KOPT-K1 (cell line): ENCODE measurements around the gene ANKRD13D.

Experiments used
- H3K27ac ChIP-seq: fragments of 200-600 bp; sonication (generic); 2 replicates; pipeline ENCODE4 v1.5.1; 2016; ENCODE audit warnings: antibody characterized with exemption, mild to moderate bottlenecking, low read depth, low read length; ENCODE audit not compliant: poor library complexity, severe bottlenecking
- H3K36me3 ChIP-seq: fragments of 200-600 bp; sonication (generic); 2 replicates; pipeline ENCODE4 v1.5.1; 2017; ENCODE audit warnings: antibody characterized with exemption, mild to moderate bottlenecking, low read length, moderate library complexity; ENCODE audit not compliant: insufficient read depth
- H3K9me3 ChIP-seq: fragments of 200-600 bp; sonication (generic); 2 replicates; pipeline ENCODE4 v1.5.1; 2017; ENCODE audit warnings: antibody characterized with exemption, low read length, mild to moderate bottlenecking; ENCODE audit not compliant: insufficient read depth, poor library complexity, severe bottlenecking

ANKRD13D gene

DNA sequence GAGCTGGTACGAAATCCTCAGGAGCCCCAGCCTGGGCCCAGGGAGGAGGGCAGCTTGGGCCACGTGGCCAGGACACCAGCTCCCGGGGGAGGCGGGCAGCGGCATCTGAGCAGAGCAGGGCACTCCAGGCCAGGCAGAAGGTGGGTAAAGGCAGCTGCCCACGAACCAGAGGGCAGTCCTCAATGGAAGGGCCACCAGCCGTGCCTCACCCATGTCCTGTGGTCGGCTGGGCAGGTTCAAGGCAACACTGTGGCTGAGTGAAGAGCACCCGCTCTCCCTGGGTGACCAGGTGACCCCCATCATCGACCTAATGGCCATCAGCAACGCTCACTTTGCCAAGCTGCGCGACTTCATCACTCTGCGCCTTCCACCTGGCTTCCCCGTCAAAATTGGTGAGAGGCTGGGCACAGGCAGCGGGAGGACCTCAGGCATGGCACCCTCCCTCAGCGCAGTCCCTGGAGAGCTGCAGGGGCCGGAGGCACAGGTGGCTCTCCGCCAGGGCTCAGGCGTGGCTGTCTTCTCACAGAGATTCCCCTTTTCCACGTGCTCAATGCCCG lies 11.7 kb downstream of the ANKRD13D start:
- H3K36me3 ChIP-seq: peaks cover 75% of the 10 kb centered on the region
- no peak overlapping the region for H3K27ac ChIP-seq
- H3K9me3 ChIP-seq: peaks cover 6% of the 10 kb centered on the region

DNA sequence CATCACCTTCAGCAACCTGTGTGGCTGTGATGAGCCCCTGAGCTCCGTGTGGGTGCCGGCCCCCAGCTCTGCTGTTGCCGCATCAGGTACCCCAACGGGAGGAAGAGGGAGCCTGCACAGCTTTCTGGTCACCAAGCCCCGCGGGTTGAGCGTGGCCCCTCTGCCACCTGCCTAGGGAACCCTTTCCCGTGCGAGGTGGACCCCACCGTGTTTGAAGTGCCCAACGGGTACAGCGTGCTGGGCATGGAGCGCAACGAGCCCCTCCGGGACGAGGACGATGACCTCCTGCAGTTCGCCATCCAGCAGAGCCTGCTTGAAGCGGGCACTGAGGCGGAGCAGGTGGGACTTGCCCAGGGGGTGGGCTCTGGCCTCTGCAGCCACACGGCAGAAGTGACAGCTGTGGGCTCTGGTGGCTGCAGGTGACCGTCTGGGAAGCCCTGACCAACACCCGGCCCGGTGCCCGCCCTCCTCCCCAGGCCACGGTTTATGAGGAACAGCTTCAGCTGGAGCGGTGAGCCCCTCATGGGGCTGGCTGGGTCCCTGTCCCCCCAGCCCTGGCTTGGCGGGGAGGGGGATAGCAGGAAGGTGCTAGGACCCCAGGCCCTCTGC lies 12.3 kb downstream of the ANKRD13D start:
- Histone ChIP-seq H3K9me3 (peaks cover under 1% of the 10 kb centered on the region), H3K36me3 (peaks cover 69% of the 10 kb centered on the region), H3K27ac (no peak overlapping the region)

DNA sequence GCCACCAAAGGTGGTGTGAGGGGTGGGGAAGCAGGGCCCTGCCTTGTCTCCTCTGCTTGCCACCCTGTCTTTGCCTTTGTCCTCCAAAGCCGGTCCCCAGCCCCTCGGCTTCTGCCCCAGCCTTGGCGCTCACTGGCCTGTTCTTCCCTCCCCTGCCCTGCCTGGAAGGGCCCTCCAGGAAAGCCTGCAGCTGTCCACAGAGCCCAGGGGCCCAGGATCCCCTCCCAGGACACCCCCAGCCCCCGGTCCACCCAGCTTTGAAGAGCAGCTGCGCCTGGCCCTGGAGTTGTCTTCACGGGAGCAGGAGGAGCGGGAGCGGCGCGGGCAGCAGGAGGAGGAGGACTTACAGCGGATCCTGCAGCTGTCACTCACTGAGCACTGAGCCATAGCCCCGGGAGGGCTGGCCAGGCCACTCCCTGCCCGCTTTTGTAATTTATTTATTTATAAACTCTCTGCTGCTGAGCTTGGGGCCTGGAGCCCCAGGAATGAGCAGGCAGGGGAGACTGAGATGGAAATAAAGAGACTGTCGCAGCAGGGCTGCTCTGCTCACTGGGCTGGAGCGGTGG lies 12.9 kb downstream of the ANKRD13D start:
- Histone ChIP-seq H3K36me3 (peaks cover 67% of the 10 kb centered on the region), H3K9me3 (no peaks in the 10 kb centered on the region), H3K27ac (no peak overlapping the region)

DNA sequence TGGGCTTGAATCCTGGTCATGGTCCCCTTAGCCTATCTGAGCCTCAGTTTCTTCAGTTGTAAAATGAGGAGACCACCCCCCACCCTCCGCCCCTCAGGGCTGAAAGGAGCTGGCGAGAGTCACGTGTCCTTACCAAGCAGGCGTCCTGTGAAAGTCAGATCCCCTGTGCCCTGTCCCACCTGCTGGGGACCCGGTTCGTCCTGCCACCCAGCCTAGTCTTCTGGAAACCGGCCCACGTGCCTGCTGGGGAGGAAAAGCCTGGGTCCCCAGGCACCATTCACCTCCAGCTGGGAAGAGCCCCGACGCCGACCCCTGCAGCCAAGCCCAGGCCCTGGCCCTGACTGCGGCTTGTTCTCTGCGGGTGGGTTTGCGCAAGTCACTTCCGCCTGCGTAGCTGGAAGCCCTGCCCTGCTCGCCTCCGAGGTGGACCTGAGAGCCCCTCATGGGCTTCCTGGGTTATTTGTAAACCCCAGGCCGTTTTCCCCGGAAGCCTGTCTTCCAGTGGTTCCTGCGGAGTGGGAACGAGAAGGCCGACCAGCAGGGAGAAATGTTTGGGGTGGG lies 13.5 kb downstream of the ANKRD13D start:
- peaks cover 69% of the 10 kb centered on the region for H3K36me3 ChIP-seq
- no peak overlapping the region for H3K27ac ChIP-seq
- H3K9me3 ChIP-seq: no peaks in the 10 kb centered on the region

DNA sequence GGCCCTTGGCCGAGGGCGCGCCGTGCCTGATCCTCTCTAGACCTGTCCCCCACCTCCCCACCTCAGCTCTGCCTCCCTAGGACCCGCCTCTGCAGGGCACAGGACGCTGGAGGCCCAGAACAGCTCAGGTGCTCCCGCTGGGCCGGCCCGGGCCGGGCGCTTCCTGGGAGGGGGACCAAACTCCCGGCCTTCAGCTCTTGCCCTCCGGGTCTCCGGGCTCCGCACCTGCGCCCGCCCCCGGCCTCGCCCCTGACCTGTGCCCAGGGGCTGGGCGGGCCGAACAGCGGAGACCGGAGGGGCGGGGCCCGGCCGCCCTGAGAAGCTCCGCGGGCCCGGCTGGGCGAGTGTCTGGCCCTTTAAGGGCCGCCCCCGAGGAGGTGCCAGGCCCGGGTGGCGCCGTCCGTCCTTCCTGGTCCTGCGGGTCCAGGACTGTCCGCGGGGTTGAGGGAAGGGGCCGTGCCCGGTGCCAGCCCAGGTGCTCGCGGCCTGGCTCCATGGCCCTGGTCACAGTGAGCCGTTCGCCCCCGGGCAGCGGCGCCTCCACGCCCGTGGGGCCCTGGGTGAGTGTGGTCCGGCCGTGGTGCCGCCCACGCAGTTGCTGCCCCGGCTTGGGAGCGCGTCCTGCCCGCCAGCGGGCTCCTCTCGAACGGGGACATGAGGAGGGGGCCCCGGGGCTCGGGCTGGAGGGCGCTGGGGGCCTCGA lies 14.2 kb downstream of the ANKRD13D start, which contains the start of gene SSH3:
Gene SSH3, plus strand, starts transcription at position 399 of the 703 bp plus-strand sequence. Its CDS starts 96 bp downstream, at position 495.
- peaks cover 68% of the 10 kb centered on the region for H3K36me3 ChIP-seq

DNA sequence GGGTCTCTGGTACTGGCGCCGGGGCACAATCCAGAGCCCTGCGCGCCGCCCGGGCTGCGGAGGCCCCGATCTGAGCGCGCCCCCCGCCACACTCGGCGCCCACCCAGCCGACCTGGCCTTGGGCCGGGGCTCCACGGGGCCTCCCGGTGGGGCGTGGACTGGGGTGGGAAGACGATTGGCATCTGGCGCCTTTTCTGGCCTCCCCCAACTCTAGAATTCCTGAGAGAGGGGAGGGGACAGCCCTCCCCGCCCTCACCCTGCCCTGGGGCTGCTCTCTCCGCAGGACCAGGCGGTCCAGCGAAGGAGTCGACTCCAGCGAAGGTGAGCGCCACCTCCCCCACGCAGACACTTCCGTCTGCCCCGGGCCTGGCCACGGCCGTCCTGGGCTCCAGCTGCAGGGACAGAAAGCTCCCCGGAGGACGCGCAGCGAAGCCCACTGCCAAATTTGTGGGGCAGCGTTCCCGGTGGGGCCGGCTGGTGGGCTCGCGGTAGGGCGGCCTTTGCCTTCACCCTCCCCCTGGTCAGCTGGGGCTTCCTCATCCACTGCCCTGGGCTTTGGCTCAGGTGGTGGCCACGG lies 14.8 kb downstream of the ANKRD13D start:
- H3K27ac ChIP-seq: no peak overlapping the region
- peaks cover 68% of the 10 kb centered on the region for H3K36me3 ChIP-seq
- H3K9me3 ChIP-seq: no peaks in the 10 kb centered on the region

More for the DNA sequence above, 14.2 kb downstream of the ANKRD13D start, which contains the start of gene SSH3:
- Histone ChIP-seq H3K9me3 (no peaks in the 10 kb centered on the region), H3K27ac (no peak within 1 kb of the TSS)

DNA sequence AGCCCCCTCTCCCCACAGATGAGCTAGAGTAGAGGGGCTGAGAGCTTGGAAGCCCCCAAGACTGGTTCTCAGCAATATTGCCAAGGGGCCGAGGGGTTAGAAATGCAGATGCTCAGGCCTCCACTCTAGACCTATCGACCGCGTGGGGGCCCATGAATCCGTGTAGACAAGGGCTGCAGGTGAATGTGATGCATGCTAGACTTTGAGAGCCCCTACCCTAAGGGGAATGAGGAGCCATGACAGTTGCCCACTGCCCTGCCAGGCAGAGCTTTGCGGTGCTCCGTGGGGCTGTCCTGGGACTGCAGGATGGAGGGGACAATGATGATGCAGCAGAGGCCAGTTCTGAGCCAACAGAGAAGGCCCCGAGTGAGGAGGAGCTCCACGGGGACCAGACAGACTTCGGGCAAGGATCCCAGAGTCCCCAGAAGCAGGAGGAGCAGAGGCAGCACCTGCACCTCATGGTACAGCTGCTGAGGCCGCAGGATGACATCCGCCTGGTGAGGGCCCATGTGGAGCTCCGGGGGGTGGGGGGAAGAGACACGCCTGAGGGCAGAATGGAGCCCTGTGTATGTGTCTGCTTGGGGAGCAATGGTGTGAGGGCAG lies 15.5 kb downstream of the ANKRD13D start:
- Histone ChIP-seq H3K9me3 (no peaks in the 10 kb centered on the region), H3K27ac (no peak overlapping the region), H3K36me3 (peaks cover 68% of the 10 kb centered on the region)

DNA sequence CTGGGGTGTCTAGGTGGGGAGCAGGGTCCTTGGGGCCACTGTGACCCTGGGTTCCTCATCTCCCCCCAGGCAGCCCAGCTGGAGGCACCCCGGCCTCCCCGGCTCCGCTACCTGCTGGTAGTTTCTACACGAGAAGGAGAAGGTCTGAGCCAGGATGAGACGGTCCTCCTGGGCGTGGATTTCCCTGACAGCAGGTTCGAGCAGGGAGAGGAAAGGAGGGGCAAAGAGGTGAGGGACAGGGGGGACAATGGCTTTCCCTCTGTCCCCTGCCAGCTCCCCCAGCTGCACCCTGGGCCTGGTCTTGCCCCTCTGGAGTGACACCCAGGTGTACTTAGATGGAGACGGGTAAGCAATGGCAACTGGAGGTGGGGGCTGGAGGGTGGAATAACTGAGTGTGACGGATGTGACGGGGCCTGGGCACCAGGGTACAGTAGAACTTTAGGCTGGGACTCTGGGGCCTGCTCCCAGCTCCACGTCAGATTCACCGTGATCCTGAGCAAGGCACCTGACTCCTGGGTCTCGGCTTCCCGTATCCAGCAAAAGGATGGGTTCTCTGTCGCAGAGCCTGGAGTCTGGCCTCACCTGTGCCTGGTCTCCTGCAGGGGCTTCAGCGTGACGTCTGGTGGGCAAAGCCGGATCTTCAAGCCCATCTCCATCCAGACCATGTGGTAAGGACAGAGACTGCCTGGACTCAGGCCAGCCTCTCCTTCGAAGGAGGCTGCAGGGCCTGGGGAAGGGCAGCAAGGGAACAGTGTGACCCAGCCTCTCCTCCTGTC lies 17.9 kb downstream of the ANKRD13D start:
- Histone ChIP-seq H3K27ac (no peak overlapping the region), H3K36me3 (peaks cover 67% of the 10 kb centered on the region), H3K9me3 (no peaks in the 10 kb centered on the region)

DNA sequence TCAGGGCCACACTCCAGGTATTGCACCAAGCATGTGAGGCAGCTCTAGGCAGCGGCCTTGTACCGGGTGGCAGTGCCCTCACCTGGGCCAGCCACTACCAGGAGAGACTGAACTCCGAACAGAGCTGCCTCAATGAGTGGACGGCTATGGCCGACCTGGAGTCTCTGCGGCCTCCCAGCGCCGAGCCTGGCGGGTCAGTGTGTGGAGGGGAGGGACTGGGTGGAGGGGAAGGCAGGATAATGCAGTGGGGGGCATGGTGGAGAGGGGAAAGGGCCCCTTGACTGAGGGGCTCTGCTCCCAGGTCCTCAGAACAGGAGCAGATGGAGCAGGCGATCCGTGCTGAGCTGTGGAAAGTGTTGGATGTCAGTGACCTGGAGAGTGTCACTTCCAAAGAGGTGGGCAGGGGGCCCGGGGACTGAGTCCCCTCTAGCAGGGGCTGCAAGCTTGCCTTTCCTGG lies 18.5 kb downstream of the ANKRD13D start:
- Histone ChIP-seq H3K36me3 (peaks cover 67% of the 10 kb centered on the region), H3K9me3 (no peaks in the 10 kb centered on the region), H3K27ac (no peak overlapping the region)

DNA sequence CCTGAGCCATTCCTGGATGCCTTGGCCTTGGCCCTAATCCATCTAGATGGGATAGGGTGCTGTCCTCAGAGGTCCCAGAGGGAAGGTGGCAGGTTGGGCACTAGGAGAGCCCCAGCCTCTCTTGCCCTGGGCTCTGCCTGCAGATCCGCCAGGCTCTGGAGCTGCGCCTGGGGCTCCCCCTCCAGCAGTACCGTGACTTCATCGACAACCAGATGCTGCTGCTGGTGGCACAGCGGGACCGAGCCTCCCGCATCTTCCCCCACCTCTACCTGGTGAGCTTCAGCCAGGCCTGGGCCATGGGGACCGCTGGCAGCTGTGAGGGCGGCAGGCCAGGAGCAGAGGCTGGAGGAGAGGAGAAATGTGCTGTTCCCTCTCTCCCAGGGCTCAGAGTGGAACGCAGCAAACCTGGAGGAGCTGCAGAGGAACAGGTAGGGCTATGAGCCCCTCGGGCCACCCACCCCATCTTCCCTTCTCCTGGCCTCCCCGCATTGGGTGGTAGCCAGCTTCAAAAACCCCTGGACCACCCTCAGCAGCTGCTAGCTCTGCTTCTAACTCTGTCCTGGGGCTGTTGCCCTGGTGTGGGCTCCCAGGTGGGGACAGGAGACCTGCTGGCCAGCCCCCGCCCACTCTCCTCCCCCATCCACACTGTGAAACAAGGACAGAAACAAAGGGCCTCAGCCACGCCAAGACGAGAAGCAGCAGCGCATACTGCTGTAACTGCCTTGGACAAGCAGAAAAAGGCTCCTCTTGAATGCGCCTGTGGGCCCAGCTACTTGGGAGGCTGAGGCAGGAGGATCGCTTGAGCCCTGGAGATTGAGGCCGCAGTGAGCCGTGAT lies 19.1 kb downstream of the ANKRD13D start:
- H3K9me3 ChIP-seq: no peaks in the 10 kb centered on the region
- H3K27ac ChIP-seq: no peak overlapping the region
- H3K36me3 ChIP-seq: peaks cover 63% of the 10 kb centered on the region

DNA sequence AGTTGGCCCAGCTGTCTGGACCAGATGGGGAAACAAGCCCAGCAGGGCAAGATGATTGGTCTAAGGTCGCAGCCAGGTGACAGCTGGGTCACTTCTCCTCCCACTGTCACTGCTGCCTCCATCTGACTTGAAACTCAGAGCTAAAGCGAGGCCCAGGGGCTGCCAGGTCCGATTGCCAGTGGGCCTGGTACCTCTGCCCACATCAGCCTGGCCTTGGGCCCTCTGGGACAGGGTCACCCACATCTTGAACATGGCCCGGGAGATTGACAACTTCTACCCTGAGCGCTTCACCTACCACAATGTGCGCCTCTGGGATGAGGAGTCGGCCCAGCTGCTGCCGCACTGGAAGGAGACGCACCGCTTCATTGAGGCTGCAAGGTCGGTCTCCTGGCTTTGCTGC lies 20.1 kb downstream of the ANKRD13D start:
- Histone ChIP-seq H3K36me3 (peaks cover 60% of the 10 kb centered on the region), H3K9me3 (no peaks in the 10 kb centered on the region), H3K27ac (no peak overlapping the region)

DNA sequence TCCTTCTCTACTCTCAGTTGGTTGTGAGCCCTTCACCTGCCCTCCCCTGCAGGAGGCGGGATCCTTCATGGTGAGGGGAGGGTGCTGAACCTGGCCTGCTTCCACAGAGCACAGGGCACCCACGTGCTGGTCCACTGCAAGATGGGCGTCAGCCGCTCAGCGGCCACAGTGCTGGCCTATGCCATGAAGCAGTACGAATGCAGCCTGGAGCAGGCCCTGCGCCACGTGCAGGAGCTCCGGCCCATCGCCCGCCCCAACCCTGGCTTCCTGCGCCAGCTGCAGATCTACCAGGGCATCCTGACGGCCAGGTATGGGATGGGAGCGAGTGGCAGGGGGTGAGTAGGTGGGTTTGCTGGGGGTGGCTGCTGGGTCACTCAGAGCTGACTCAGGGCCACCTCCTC lies 20.6 kb downstream of the ANKRD13D start:
- Histone ChIP-seq H3K27ac (no peak overlapping the region), H3K9me3 (no peaks in the 10 kb centered on the region), H3K36me3 (peaks cover 60% of the 10 kb centered on the region)

DNA sequence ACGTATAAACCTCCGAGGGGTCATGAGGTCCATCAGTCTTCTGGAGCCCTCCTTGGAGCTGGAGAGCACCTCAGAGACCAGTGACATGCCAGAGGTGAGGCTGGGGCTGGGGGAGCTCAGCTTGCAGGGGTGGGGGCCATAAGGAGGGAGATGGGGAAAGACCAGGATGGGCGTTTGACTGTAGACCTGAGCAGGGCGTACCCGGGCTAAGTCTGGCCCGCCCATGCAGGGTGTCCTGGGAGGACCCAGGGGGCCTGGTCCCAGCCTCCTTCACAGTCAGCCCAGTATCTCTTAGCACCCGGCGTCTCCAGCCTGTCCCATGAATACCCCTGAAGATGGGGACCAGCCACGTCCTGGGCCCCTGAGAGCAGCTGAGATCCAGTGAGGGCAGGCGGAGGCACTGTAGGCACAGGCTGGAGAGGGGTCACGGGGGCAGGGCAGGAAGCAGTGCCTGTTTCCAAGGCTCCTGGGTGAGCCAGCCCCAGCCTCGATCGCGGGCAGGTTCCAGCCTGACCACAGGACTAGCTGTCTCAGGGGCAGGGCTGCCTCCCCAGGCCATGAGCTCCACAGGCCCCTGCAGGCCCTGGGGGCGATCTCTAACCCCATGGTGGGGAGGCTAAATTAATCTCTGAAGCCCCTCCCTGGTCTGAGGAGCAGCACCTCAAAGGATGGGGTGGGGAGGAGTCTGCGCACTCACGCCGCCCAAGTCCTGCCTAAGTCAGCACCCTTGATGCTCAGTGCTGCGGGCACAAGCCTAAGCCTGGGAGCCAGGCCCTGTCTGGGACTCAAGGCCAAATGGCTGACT lies 21.3 kb downstream of the ANKRD13D start:
- no peaks in the 10 kb centered on the region for H3K9me3 ChIP-seq
- H3K36me3 ChIP-seq: peaks cover 60% of the 10 kb centered on the region
- H3K27ac ChIP-seq: no peak overlapping the region
